A673 (cell line): ENCODE data around the gene KIF12. TPM values are rescaled to one million over a fixed set of nuclear protein-coding genes. Genes with fewer than 3 reads are reported as not detected.

Experiments
- BruUV-seq: library from RNA; stranded (reverse); fragments of 400-500 nt; replicated peaks from 2 replicates; lab custom pipeline; 2021; lab: Mats Ljungman, UMichigan
- CTCF ChIA-PET: fragments of 300-600 bp; sonication (Branson Sonifier 250); formaldehyde crosslinking; loops from one replicate; lab custom pipeline; 2022; ENCODE audit warnings: antibody characterized with exemption; lab: Charles Lee
- POLR2A ChIA-PET: fragments of 300-600 bp; sonication (Branson Sonifier 250); formaldehyde crosslinking; loops from one replicate; lab custom pipeline; 2022; ENCODE audit warnings: antibody characterized with exemption; ENCODE audit not compliant: low non-redundant PET; lab: Charles Lee
- DNase-seq: peaks from one replicate; pipeline ENCODE4 v3.0.0-alpha.2; 2015; ENCODE audit warnings: low spot score
- H3K27ac ChIP-seq: fragments of 200-600 bp; sonication (generic); 2 replicates; pipeline ENCODE4 v1.5.1; 2016; ENCODE audit warnings: mixed run types, low read depth, mild to moderate bottlenecking, mixed read lengths, antibody characterized with exemption, low read length; ENCODE audit not compliant: poor library complexity, severe bottlenecking
- H3K27me3 ChIP-seq: fragments of 200-600 bp; sonication (generic); replicated peaks from 2 replicates; pipeline ENCODE4 v1.6.1; 2017; ENCODE audit warnings: mixed run types, low read depth, mild to moderate bottlenecking, mixed read lengths, antibody characterized with exemption, low read length; ENCODE audit not compliant: insufficient read depth, poor library complexity
- H3K36me3 ChIP-seq: fragments of 200-600 bp; sonication (generic); 2 replicates; pipeline ENCODE4 v1.6.1; 2016; ENCODE audit warnings: mixed run types, mild to moderate bottlenecking, mixed read lengths, antibody characterized with exemption, low read length; ENCODE audit not compliant: insufficient read depth, poor library complexity, severe bottlenecking
- H3K4me1 ChIP-seq: fragments of 200-600 bp; sonication (generic); 2 replicates; pipeline ENCODE4 v1.6.1; 2017; ENCODE audit warnings: mixed run types, mild to moderate bottlenecking, mixed read lengths, antibody characterized with exemption, low read length; ENCODE audit not compliant: insufficient read depth, poor library complexity, severe bottlenecking
- H3K4me3 ChIP-seq: fragments of 200-600 bp; sonication (generic); 2 replicates; pipeline ENCODE4 v1.5.1; 2016; ENCODE audit warnings: low read depth, mixed run types, mild to moderate bottlenecking, mixed read lengths, low read length; ENCODE audit not compliant: poor library complexity, severe bottlenecking
- H3K9me3 ChIP-seq: fragments of 200-600 bp; sonication (generic); 2 replicates; pipeline ENCODE4 v1.6.1; 2016; ENCODE audit warnings: mixed run types, low read depth, mild to moderate bottlenecking, mixed read lengths, antibody characterized with exemption, low read length; ENCODE audit not compliant: poor library complexity, severe bottlenecking
- EZH2 ChIP-seq: fragments of 200-600 bp; sonication (generic); IDR thresholded peaks from 2 replicates; pipeline ENCODE4 v1.6.1; 2017; ENCODE audit warnings: borderline replicate concordance, low read depth, mild to moderate bottlenecking, mixed read lengths, antibody characterized with exemption, low read length; ENCODE audit not compliant: poor library complexity, severe bottlenecking
- intact Hi-C: fragments of 100-400 bp; cut with micrococcal nuclease; formaldehyde crosslinking; loops from one replicate; pipeline ENCODE4 v1.10.0; 2022; ENCODE audit not compliant: unreplicated experiment
- total RNA-seq: library from RNA; stranded (reverse); gene quantifications from 2 replicates; pipeline ENCODE4 v1.2.3, GENCODE V29; 2021
- TF ChIP-seq, protein P1 (sequence below): fragments of 300-800, 200-600 bp; sonication (generic); conservative IDR thresholded peaks from 2 replicates; pipeline ENCODE4 v1.5.1; 2017; ENCODE audit warnings: low read depth, mild to moderate bottlenecking, antibody characterized with exemption, low read length, moderate library complexity, mixed read lengths

The KIF12 gene
- total RNA-seq, 1 experiment from 2014 or later, result not detected

DNA sequence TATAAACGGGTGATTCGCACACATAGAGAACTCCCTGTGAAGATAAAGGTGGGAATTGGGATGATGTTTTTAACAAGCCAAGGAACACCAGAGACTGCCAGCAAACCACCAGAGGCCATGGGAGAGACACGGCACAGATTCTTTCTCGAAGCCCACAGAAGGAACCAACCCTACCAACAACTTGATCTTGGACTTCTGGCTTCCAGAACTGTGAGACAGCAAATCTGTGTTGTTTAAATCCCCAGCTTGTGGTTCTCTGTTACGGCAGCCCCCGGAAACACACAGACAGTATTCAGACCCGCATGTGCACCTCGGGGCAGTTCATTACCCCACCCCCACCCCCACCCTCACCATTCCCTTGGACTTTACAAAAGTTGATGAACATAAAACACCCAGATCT lies 33.8 kb downstream of the KIF12 start:
- ChIA-PET POLR2A (no interaction called here), CTCF (no interaction called here)
- intact Hi-C loops, result no loop called here
- TF ChIP-seq, protein P1, sequence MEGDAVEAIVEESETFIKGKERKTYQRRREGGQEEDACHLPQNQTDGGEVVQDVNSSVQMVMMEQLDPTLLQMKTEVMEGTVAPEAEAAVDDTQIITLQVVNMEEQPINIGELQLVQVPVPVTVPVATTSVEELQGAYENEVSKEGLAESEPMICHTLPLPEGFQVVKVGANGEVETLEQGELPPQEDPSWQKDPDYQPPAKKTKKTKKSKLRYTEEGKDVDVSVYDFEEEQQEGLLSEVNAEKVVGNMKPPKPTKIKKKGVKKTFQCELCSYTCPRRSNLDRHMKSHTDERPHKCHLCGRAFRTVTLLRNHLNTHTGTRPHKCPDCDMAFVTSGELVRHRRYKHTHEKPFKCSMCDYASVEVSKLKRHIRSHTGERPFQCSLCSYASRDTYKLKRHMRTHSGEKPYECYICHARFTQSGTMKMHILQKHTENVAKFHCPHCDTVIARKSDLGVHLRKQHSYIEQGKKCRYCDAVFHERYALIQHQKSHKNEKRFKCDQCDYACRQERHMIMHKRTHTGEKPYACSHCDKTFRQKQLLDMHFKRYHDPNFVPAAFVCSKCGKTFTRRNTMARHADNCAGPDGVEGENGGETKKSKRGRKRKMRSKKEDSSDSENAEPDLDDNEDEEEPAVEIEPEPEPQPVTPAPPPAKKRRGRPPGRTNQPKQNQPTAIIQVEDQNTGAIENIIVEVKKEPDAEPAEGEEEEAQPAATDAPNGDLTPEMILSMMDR, result no peak
- no peak for TF ChIP-seq EZH2
- Histone ChIP-seq H3K9me3 (no peaks in the 10 kb centered on the region), H3K4me1 (no peaks in the 10 kb centered on the region), H3K27ac (no peak overlapping the region), H3K4me3 (no peak overlapping the region), H3K27me3 (no peaks in the 10 kb centered on the region), H3K36me3 (no peaks in the 10 kb centered on the region)
- no peak for DNase-seq
- no TSS peak for BruUV-seq

GRCh38 chr9:114061830-114062474 lies 37.1 kb downstream of the KIF12 start:
- intact Hi-C loops, result no loop called here
- TF ChIP-seq EZH2, result no peak
- TF ChIP-seq, protein P1, result no peak
- CTCF ChIA-PET, result no interaction called here
- Histone ChIP-seq H3K9me3 (no peaks in the 10 kb centered on the region), H3K4me1 (no peaks in the 10 kb centered on the region), H3K27ac (no peak overlapping the region), H3K36me3 (no peaks in the 10 kb centered on the region), H3K27me3 (no peaks in the 10 kb centered on the region), H3K4me3 (no peak overlapping the region)
- BruUV-seq, result no TSS peak
- DNase-seq, result no peak
- POLR2A ChIA-PET, result no interaction called here

DNA sequence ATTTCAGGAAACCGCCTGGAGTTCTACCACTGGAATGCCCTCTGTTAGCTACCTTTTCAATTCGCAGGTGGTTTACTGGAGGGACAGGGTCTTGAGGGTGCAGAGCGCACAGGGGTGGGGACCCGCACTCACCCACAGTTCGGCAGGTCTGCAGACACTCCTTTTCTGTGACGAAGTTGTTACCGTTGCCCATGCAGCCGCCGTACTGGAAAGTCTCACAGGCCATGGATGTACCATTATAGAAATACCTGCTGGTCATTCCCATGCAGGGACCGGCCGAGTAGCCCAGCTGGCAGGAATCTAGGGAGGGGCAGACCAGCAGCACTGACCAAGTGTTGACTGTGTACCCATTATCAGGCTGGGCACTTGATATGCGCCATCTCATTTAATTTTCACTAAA lies 37.8 kb downstream of the KIF12 start:
- no TSS peak for BruUV-seq
- ChIA-PET CTCF (no interaction called here), POLR2A (no interaction called here)
- no peak overlapping the region for H3K4me3 ChIP-seq
- H3K27ac ChIP-seq, result no peak overlapping the region
- no peaks in the 10 kb centered on the region for H3K27me3 ChIP-seq
- intact Hi-C loops, result no loop called here
- H3K36me3 ChIP-seq, result no peaks in the 10 kb centered on the region
- TF ChIP-seq, protein P1, result no peak
- no peak for TF ChIP-seq EZH2
- H3K4me1 ChIP-seq, result no peaks in the 10 kb centered on the region
- H3K9me3 ChIP-seq, result no peaks in the 10 kb centered on the region
- no peak for DNase-seq
